GM12878 (cell line): Measurements from ENCODE around the gene STARD3. TPM values are rescaled to one million over a fixed set of nuclear protein-coding genes. Genes with fewer than 3 reads are reported as not detected.
A peak's percentile ranks its signal among the peaks of the same experiment; 100 is the strongest.

Source experiments
- ATAC-seq: fragments of 200-7000 bp; cut with Tn5 transposase; 3 replicates; pipeline ENCODE4 v1.9.1; 2020; ENCODE audit warnings: mild to moderate bottlenecking, moderate library complexity
- BruUV-seq: library from RNA; stranded (reverse); fragments of 400-500 nt; replicated peaks from 2 replicates; lab custom pipeline; 2021; lab: Mats Ljungman, UMichigan
- CTCF ChIA-PET: fragments of 300-600 bp; sonication (Branson Sonifier 250); formaldehyde crosslinking; extraction: SDS; loops from one replicate; lab custom pipeline; 2021; ENCODE audit warnings: inconsistent platforms; lab: Yijun Ruan, JAX
- POLR2A ChIA-PET: fragments of 350-600 bp; formaldehyde crosslinking; extraction: SDS; loops from one replicate; lab custom pipeline; 2021; ENCODE audit warnings: inconsistent platforms; lab: Charles Lee
- RAD21 ChIA-PET: fragments of 300-600 bp; sonication (Branson Sonifier 250); formaldehyde crosslinking; loops from one replicate; lab custom pipeline; 2023; ENCODE audit warnings: antibody characterized with exemption; ENCODE audit not compliant: unreplicated experiment; lab: Charles Lee
- SMC1A ChIA-PET: fragments of 300-600 bp; sonication (Branson Sonifier 250); formaldehyde crosslinking; loops from one replicate; lab custom pipeline; 2023; ENCODE audit not compliant: unreplicated experiment, uncharacterized antibody; lab: Charles Lee
- DNase-seq: peaks from one replicate; pipeline ENCODE4 v3.0.0-alpha.2; 2011; ENCODE audit warnings: low read depth, low spot score
- FAIRE-seq: peaks from 3 replicates; lab custom pipeline; 2011; peaks lifted over from hg19 to GRCh38; lab: Jason Lieb, UNC
- H2AFZ ChIP-seq: 2 replicates; pipeline ENCODE4 v1.6.0; 2011; ENCODE audit warnings: low read depth, low read length, control low read depth; ENCODE audit not compliant: control insufficient read depth
- H3K27ac ChIP-seq: 2 replicates; pipeline ENCODE4 v1.5.1; 2011; ENCODE audit warnings: control low read depth; ENCODE audit not compliant: control insufficient read depth, insufficient read depth
- H3K27me3 ChIP-seq, 2 experiments: replicated peaks in 1 of 2; 2 replicates each; pipeline versions ENCODE4 v1.6.0 to v1.6.1; 2011; ENCODE audit warnings: low read length in 1 of 2; ENCODE audit not compliant: control insufficient read depth in 2 of 2, insufficient read depth in 2 of 2
- H3K36me3 ChIP-seq, 2 experiments: 2 replicates each; pipeline ENCODE4 v1.5.1; 2011; ENCODE audit warnings: low read length in 1 of 2; ENCODE audit not compliant: control insufficient read depth in 2 of 2, insufficient read depth in 2 of 2
- H3K4me1 ChIP-seq: 2 replicates; pipeline ENCODE4 v1.6.1; 2011; ENCODE audit warnings: mild to moderate bottlenecking, low read length, moderate library complexity, mixed read lengths; ENCODE audit not compliant: control insufficient read depth, insufficient read depth
- H3K4me2 ChIP-seq: 2 replicates; pipeline ENCODE4 v1.6.0; 2011; ENCODE audit warnings: control low read depth; ENCODE audit not compliant: control insufficient read depth, insufficient read depth
- H3K4me3 ChIP-seq: fragments of 200-600 bp; sonication (generic); 2 replicates; pipeline ENCODE4 v1.5.1; 2016
- H3K79me2 ChIP-seq: 2 replicates; pipeline ENCODE4 v1.6.0; 2011; ENCODE audit warnings: low read length; ENCODE audit not compliant: control insufficient read depth, insufficient read depth
- H3K9ac ChIP-seq: 2 replicates; pipeline ENCODE4 v1.8.0; 2011; ENCODE audit warnings: low read length, control low read depth, mixed read lengths; ENCODE audit not compliant: control insufficient read depth, insufficient read depth
- H3K9me3 ChIP-seq: replicated peaks from 3 replicates; pipeline ENCODE4 v1.5.1; 2011; ENCODE audit warnings: mild to moderate bottlenecking, low read length; ENCODE audit not compliant: control insufficient read depth, insufficient read depth
- H4K20me1 ChIP-seq: 2 replicates; pipeline ENCODE4 v1.6.0; 2011; ENCODE audit not compliant: control insufficient read depth, insufficient read depth
- BCL3 ChIP-seq: IDR thresholded peaks from 2 replicates; pipeline ENCODE4 v1.6.1; 2011; ENCODE audit warnings: borderline replicate concordance, low read depth, mild to moderate bottlenecking, moderate library complexity, low read length; ENCODE audit not compliant: insufficient read depth, poor library complexity, severe bottlenecking
- HCFC1 ChIP-seq: fragments of 150-350 bp; IDR thresholded peaks from 2 replicates; pipeline ENCODE4 v1.6.1; 2014; ENCODE audit warnings: low read length
- IKZF1 ChIP-seq: fragments of 450-650 bp; conservative IDR thresholded peaks from 2 replicates; pipeline ENCODE4 v1.6.1; 2017; ENCODE audit warnings: antibody characterized with exemption, mild to moderate bottlenecking
- MTA2 ChIP-seq: fragments of 450-650 bp; IDR thresholded peaks from 2 replicates; pipeline ENCODE4 v1.6.1; 2016; ENCODE audit warnings: low read depth, mild to moderate bottlenecking, moderate library complexity
- NRF1 ChIP-seq: conservative IDR thresholded peaks from 2 replicates; pipeline ENCODE4 v1.6.1; 2011; ENCODE audit warnings: mild to moderate bottlenecking, low read depth, low read length, improper control_type of control experiment
- SMAD5 ChIP-seq: IDR thresholded peaks from 2 replicates; pipeline ENCODE4 v1.6.1; 2016; ENCODE audit warnings: antibody characterized with exemption, low read depth
- SMARCA5 ChIP-seq: fragments of 450-650 bp; IDR thresholded peaks from 2 replicates; pipeline ENCODE4 v1.6.1; 2017; ENCODE audit warnings: mild to moderate bottlenecking
- STAT3 ChIP-seq: IDR thresholded peaks from 2 replicates; pipeline ENCODE4 v1.6.1; 2011; ENCODE audit warnings: low read depth, low read length, improper control_type of control experiment
- WGBS: methylation state at CpG from one replicate; pipeline ENCODE4 v1.1.6; 2016; ENCODE audit warnings: low lambda C conversion rate; ENCODE audit not compliant: insufficient replicate concordance, insufficient coverage; ENCODE audit errors: missing lambda C conversion rate; 5-methylcytosine and 5-hydroxymethylcytosine counted together
- in situ Hi-C: fragments of 300-500 bp; cut with MboI; formaldehyde crosslinking; loops from 9 replicates; pipeline ENCODE4 v1.14.3; 2018; ENCODE audit warnings: mixed read lengths
- intact Hi-C: fragments of 100-400 bp; cut with micrococcal nuclease; formaldehyde crosslinking; loops from one replicate; pipeline ENCODE4 v1.14.2; 2022; ENCODE audit not compliant: unreplicated experiment
- polyA plus RNA-seq, 11 experiments: library from polyadenylated mRNA; depleted of rRNA in 4 of 11; unstranded in 6 of 11; stranded (reverse) in 5 of 11; fragments of >200 nt; fragmentation: Nextera tagmentation in 4 of 11; fragmentation: Illumina TruSeq in 1 of 11; extraction: Ambion mirVana in 4 of 11; extraction: Trizol in 1 of 11; gene quantifications; 1 replicate in 1 of 11; 2 replicates in 10 of 11; pipeline versions ENCODE4 v1.2.1 to v1.2.3, GENCODE V29; 2011 to 2016; ENCODE audit warnings: inconsistent platforms in 2 of 11, missing spikeins in 2 of 11, low read depth in 1 of 11
- total RNA-seq, 4 experiments: library from RNA; depleted of rRNA in 3 of 4; stranded (reverse); fragments of >200 nt in 3 of 4; fragmentation: Illumina TruSeq in 1 of 4; extraction: Trizol in 1 of 4; gene quantifications; 2 replicates each; pipeline versions ENCODE4 v1.2.1 to v1.2.3, GENCODE V29; 2013 to 2021
- TF ChIP-seq, protein P1 (sequence below): fragments of 450-650 bp; formaldehyde crosslinking; IDR thresholded peaks from 2 replicates; pipeline ENCODE4 v1.4.0; 2020; ENCODE audit warnings: mild to moderate bottlenecking, moderate library complexity

The STARD3 gene
- total and polyA plus RNA-seq, 10 of the 15 experiments (the other 5 are each of a cell fraction or from before 2014, with no cell fraction given): 0.08 to 62.7 (median 27.5) TPM

DNA sequence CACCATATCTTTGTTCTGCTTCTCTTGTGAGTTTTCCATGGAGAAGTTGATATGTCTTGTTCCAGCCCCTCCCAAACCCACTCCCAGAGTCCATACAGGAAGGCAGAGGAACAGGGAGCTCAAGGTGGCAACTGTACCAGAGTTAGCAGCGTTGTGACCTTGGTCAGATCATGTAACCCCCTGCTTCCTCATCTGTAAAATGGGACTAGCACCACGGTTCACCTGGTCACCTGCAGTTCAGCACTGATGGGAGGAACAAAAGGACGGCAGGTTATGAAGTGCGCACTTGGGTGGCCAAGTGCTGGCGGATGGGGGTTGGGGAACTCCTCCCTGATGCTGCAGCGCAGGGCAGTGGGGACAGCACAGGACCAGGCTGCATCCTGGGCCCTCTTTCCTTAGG is 21.5 kb upstream of the STARD3 start (continued):
- TF ChIP-seq STAT3 (no peak), SMAD5 (no peak), BCL3 (no peak), MTA2 (no peak), SMARCA5 (no peak), NRF1 (no peak), IKZF1 (no peak)
- TF ChIP-seq, protein P1, sequence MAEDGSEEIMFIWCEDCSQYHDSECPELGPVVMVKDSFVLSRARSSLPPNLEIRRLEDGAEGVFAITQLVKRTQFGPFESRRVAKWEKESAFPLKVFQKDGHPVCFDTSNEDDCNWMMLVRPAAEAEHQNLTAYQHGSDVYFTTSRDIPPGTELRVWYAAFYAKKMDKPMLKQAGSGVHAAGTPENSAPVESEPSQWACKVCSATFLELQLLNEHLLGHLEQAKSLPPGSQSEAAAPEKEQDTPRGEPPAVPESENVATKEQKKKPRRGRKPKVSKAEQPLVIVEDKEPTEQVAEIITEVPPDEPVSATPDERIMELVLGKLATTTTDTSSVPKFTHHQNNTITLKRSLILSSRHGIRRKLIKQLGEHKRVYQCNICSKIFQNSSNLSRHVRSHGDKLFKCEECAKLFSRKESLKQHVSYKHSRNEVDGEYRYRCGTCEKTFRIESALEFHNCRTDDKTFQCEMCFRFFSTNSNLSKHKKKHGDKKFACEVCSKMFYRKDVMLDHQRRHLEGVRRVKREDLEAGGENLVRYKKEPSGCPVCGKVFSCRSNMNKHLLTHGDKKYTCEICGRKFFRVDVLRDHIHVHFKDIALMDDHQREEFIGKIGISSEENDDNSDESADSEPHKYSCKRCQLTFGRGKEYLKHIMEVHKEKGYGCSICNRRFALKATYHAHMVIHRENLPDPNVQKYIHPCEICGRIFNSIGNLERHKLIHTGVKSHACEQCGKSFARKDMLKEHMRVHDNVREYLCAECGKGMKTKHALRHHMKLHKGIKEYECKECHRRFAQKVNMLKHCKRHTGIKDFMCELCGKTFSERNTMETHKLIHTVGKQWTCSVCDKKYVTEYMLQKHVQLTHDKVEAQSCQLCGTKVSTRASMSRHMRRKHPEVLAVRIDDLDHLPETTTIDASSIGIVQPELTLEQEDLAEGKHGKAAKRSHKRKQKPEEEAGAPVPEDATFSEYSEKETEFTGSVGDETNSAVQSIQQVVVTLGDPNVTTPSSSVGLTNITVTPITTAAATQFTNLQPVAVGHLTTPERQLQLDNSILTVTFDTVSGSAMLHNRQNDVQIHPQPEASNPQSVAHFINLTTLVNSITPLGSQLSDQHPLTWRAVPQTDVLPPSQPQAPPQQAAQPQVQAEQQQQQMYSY: no peak

- Histone ChIP-seq H3K27me3 (no peaks in the 10 kb centered on the region; a peak in 2 of 4 replicates), H3K9me3 (no peaks in the 10 kb centered on the region), H3K4me3 (peak overlapping the region; percentile 61; the same call in 1 of the 2 replicates), H3K9ac (no peak overlapping the region), H3K36me3 (no peaks in the 10 kb centered on the region), H3K27ac (no peak overlapping the region), H3K4me1 (peaks cover 1% of the 10 kb centered on the region), H4K20me1 (no peaks in the 10 kb centered on the region), H2AFZ (no peak overlapping the region), H3K79me2 (no peaks in the 10 kb centered on the region), H3K4me2 (peak overlapping the region; percentile 89; the same call in 1 of the 2 replicates)
- BruUV-seq: no TSS peak
- CTCF ChIA-PET: interaction anchor here (1.4 to 8.9 kb wide), 3 partner anchors 18 to 35 kb away, joined by 3 to 225 read pairs (median 4); partner anchors contain the start of gene STARD3
- FAIRE-seq: no peak
- WGBS: 95% methylated on average over 3 of the region's 3 CpGs
- RAD21 ChIA-PET: no interaction called here
- in situ Hi-C loops: no loop called here
- no peak for ATAC-seq
- intact Hi-C loops: no loop called here
- SMC1A ChIA-PET: no interaction called here
- POLR2A ChIA-PET: no interaction called here
- TF ChIP-seq SMARCA5 (peak; percentile 58; the same call in 1 of the 2 replicates), HCFC1 (no peak)
- DNase-seq: no peak
Measured at GRCh38 chr17:39617100-39617445, 19.9 kb upstream of the STARD3 start.
